Epidermal melanocyte (primary cell): ENCODE results near the gene AP1S1.
"Not testable (repeated sequence)": the region's sequence is repeated elsewhere in the genome, so short reads cannot be mapped to it uniquely, and the experiment has no call there.

ENCODE experiments used
- DNase-seq: peaks from one replicate; pipeline ENCODE4 v3.0.0; 2011; ENCODE audit warnings: low spot score; ENCODE audit not compliant: insufficient read length

Gene AP1S1

GRCh38 chr7:101199522-101199921 lies 45.2 kb downstream of the AP1S1 start:
- DNase-seq = not testable (repeated sequence)

DNA sequence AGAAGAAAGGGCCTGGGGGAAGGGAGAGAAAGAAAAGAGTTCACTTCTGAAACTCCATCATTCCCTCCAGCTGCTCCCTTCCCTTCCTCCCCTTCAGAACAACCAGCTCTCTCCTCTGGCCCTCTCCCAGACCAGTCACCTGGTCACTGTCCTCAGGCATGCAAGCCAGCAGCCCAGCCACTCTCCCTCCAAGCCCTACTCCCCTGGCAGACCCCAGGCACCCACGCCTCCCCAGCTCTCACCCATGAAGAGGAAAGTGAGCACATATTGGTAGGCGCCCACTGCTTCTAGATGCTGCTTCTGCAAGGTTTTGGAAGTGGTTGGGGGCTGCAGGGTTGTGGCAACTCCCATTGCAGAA lies 46.2 kb downstream of the AP1S1 start:
- DNase-seq = no peak

DNA sequence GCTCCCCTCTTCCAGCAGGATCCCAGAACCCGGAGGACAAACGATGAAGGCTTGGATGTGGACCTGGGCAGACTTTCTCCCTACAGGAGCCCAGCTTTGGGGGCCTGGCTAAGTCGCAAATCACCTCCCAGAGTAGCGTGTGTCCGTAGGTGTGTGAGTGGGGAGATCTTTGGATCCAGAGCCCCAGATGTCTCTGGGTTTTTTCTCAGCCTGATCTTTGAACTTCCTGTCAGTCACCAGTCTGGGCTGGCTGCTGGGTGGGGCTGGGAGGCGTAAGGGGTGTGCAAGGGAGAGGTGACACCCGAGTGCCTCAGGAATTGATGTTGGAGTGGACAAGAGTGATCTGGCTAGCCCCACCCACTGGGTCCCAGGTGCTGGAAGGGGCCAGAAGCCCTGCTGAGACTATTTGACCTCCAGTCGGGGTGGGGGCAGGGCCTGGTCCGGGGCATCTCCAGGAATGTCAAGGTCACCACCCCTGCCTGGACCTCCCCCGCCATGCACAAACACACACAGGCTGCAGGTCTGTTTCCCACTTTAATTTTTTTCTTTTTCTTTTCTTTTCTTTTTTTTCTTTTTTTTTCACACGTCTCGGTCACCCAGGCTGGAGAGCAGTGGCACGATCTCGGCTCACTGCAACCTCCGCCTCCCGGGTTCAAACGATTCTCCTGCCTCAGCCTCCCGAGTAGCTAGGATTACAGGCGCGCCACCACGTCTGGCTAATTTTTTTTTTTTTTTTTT lies 46.8 kb downstream of the AP1S1 start, which contains the start of gene MOGAT3:
Gene MOGAT3, minus strand, starts transcription at position 175 of the 738 bp plus-strand sequence. CDS start 182 bp downstream, outside the sequence.
- no peak for DNase-seq

DNA sequence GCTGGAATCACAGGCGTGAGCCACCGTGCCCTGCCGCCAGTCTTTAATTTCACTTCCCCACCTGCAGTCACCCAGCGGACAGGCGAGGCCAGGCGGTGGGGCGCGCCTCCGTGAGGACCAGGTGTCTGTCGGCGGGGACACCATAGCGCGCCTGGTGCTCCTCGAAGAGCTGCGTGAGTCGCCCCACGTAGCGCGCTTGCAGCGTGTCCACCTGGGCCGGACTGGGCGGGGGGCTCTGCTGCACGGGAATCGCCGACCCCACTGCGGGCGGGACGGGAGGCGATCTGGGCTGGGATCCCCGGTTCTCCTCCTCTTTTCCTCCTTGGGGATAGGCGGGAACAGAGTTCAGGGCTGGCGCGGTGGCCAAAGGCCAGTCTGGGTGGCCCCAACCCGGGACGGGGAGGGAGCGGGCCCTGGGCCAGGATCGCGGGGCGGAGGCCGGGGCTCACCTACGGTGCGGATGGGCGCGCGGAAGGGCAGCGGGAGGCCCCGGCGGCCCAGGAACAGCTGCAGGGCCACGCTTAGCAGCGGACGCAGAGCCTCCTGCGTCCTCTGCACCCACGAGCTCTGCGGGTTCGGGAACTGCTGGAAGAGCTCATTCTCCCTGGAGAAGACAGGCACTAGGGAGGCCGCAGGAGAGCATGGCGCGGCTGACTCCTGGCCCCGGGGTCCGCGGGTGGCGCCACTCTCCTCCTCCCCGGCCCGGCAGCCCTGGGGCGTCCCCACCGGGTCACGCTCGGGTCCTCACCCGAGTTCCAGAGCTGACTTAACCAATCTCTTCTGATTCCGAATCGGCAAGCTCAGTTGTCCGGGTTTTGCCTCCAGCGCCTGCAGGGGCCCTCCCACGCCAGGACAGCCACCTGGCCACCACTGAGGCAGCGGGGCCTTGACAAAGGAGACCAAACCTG lies 47.7 kb downstream of the AP1S1 start:
- no peak for DNase-seq

DNA sequence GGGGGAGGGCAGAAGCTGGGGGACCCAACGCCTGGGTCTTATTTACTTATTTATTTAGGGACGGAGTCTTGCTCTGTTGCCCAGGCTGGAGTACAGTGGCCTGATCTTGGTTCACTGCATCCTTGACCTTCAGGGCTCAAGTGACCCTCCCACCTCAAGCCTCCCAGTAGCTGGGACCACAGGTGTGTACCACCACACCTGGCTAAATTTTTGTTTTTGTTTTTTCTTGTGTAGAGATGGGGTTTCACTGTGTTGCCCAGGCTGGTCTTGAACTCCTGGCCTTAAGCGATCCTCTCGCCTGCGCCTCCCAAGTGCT lies 48.3 kb downstream of the AP1S1 start:
- no peak for DNase-seq

DNA sequence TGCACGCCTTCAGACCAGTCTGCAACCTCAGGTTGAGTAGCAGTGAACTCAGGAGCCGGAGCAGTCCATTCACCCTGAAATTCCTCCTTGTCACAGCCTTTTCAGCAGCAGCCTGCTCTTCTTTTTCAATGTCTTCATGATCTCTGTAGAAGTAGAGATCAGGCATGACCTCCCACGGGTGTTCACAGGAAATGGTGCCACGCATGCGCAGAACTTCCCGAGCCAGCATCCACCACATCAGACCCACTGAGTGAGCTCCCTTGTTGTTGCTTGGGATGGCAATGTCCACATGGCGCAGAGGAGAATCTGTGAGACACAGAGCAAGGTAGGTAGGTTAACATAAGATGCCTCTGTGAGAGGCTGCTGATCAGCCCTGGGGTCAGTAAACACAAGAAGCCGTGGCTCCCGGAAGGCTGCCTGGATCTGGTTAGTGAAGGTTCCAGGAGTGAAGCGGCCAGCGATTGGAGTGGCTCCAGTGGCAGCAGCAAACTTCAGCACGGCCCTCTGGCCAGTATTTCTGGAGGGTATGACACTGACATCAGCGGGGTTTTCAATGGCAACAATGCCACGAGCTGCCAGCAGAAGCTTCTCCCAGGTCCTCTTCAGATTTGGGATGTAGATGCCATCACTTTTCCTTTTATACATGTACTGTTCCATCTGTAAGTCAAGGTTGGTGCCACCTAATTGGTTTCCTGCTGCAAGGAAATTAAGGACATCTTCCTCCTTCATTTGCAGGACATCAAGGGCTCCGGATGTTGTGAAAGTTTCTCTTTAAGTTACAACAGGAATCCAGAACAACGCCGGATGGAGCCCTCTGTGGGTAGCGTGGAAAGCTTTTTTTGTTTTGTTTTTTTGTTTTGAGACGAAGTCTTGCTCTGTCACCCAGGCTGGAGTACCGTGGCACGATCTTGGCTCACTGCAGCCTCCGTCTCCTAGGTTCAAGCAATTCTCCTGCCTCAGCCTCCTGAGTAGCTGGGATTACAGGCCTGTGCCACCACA lies 49.8 kb downstream of the AP1S1 start:
- DNase-seq = not testable (repeated sequence)

DNA sequence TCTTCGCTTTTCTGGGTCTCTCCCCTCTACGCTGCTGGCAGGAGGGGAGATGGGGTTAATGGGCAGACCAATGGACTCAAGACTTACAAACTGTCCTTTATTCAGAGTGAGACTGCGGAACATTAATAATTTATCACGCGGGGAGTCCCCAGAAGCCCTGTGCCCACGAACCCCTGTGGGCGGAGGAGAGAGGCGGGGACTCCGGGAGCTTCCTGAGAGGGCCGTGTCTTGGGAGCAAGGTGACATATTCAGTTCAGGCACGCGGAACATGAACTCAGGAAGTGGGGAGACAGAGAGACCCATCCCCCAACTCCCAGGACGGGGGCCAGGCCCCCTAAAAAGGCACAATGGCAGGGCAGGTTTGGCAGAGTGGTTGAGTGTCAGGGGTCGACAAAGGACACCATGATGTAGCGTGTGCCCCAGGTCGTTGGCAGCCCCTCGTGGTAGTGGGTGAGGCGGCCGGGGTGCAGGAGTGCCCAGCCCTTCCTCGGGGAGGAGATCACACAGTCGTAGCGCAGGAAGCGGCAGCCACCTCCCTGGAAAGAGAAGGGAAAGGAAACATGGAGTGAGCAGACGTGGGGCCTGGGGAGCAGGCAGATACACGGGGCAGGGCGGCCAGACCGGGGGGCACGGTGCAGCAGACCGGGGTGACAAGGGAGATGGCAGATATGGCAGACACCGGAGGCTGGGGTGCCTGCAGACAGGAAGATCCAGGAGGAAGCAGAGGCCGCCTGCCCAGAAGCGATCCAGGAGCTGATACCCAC lies 51.8 kb downstream of the AP1S1 start:
- DNase-seq = no peak

DNA sequence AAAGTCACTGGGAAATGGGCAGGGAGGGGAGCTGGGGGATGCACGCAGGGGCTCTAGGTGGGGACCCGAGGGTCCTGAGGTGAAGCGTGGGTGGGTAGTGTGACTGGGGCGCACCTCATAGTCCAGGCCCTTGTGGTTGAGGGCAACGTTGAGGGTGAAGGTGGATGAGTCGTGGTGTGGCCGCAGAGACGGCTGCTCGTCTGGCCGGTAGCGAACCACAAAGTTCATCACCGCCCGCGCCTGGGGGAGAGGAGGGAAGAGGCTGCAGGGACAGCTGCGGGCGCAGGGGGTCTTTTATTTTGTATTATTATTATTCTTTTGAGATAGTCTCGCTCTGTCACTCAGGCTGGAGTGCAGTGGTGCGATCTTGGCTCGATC lies 52.4 kb downstream of the AP1S1 start:
- no peak for DNase-seq

DNA sequence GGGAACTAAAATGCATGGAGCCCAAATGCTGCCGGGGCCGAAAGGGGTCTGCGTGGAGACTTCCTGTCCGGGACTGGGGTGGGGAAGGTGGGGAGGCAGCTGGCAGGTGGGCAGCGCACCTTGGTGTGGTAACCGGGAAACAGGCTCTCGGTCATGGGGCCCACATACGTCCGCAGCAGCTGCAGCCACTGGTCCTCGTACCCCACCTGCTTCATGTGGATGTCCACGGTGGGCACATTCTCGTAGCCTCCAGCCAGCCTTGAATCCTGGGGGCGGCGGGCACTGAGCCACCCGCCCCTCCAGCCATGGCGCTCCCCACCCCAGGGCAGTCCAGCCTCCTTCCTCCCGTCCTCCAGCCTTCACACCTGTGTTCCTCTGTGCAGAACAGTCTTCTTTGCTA lies 53.2 kb downstream of the AP1S1 start:
- no peak for DNase-seq

- no peak for DNase-seq
These were observed 54.5 kb downstream of the AP1S1 start for GRCh38 chr7:101208794-101209193.

GRCh38 chr7:101210143-101210542 lies 55.9 kb downstream of the AP1S1 start:
- DNase-seq = no peak
